Upper lobe of right lung (tissue), 1 donor: ENCODE data around the gene GNAI2. TPM values are rescaled to one million over a fixed set of nuclear protein-coding genes. Genes with fewer than 3 reads are reported as not detected.

Source experiments
- ATAC-seq: fragments of 200-7000 bp; cut with Tn5 transposase; one replicate; pipeline ENCODE4 v1.9.1; 2020; ENCODE audit warnings: mild to moderate bottlenecking, moderate library complexity
- DNase-seq: peaks from one replicate; pipeline ENCODE4 v3.0.0-alpha.2; 2020
- H3K27ac ChIP-seq: fragments of 200-600 bp; one replicate; pipeline ENCODE4 v1.8.0; 2022
- H3K27me3 ChIP-seq: fragments of 200-600 bp; one replicate; pipeline ENCODE4 v1.8.0; 2022; ENCODE audit warnings: mild to moderate bottlenecking
- H3K36me3 ChIP-seq: fragments of 200-600 bp; one replicate; pipeline ENCODE4 v1.8.0; 2022
- H3K4me1 ChIP-seq: fragments of 200-600 bp; one replicate; pipeline ENCODE4 v1.8.0; 2022
- H3K4me3 ChIP-seq: fragments of 200-600 bp; one replicate; pipeline ENCODE4 v1.8.0; 2022; ENCODE audit warnings: mild to moderate bottlenecking
- H3K9me3 ChIP-seq: fragments of 200-600 bp; one replicate; pipeline ENCODE4 v1.8.0; 2022
- CTCF ChIP-seq: fragments of 200-600 bp; IDR thresholded peaks from one replicate; pipeline ENCODE4 v1.8.0; 2022; ENCODE audit warnings: antibody characterized with exemption
- intact Hi-C: fragments of 100-400 bp; cut with DNase I; formaldehyde crosslinking; loops from one replicate; pipeline ENCODE4 v1.11.0; 2022
- total RNA-seq: library from RNA; stranded (reverse); fragmentation: NEBNext Ultra II Directional; extraction: Animal tissue kit (Norgen Biotek cat#: 25700); gene quantifications from one replicate; pipeline ENCODE4 v1.2.1, GENCODE V29; 2021
- donor health status: DM: no; HTN: yes; CAD: no; lungs with severe emphysema.

Gene GNAI2
- total RNA-seq, 1 donor from 2014 or later: 321 TPM

- no peak for TF ChIP-seq CTCF
- no peaks in the 10 kb centered on the region for H3K27me3 ChIP-seq
- no peak overlapping the region for H3K4me3 ChIP-seq
- no peaks in the 10 kb centered on the region for H3K4me1 ChIP-seq
- H3K9me3 ChIP-seq: no peaks in the 10 kb centered on the region
- DNase-seq (no peak), ATAC-seq (no peak)
- intact Hi-C loops: no loop called here
- no peaks in the 10 kb centered on the region for H3K36me3 ChIP-seq
- H3K27ac ChIP-seq: no peak overlapping the region
Observed at GRCh38 chr3:50218448-50218847, 17.6 kb upstream of the GNAI2 start.

- TF ChIP-seq CTCF: no peak
- no peak overlapping the region for H3K4me3 ChIP-seq
- no peak overlapping the region for H3K27ac ChIP-seq
- H3K27me3 ChIP-seq: no peaks in the 10 kb centered on the region
- intact Hi-C loops: no loop called here
- DNase-seq: no peak
- H3K4me1 ChIP-seq: no peaks in the 10 kb centered on the region
- H3K36me3 ChIP-seq: no peaks in the 10 kb centered on the region
- no peaks in the 10 kb centered on the region for H3K9me3 ChIP-seq
- ATAC-seq: no peak
Observed at GRCh38 chr3:50219285-50219684, 16.7 kb upstream of the GNAI2 start.

- ATAC-seq: no peak
- DNase-seq: no peak
- H3K36me3 ChIP-seq: no peaks in the 10 kb centered on the region
- intact Hi-C loops: no loop called here
- no peaks in the 10 kb centered on the region for H3K9me3 ChIP-seq
- H3K4me3 ChIP-seq: no peak overlapping the region
- TF ChIP-seq CTCF: no peak
- no peaks in the 10 kb centered on the region for H3K4me1 ChIP-seq
- H3K27me3 ChIP-seq: no peaks in the 10 kb centered on the region
- H3K27ac ChIP-seq: no peak overlapping the region
Observed at GRCh38 chr3:50220109-50220508, 15.9 kb upstream of the GNAI2 start.

- ATAC-seq: no peak
- no peak for DNase-seq
- H3K36me3 ChIP-seq: no peaks in the 10 kb centered on the region
- H3K4me3 ChIP-seq: no peak overlapping the region
- intact Hi-C loops: no loop called here
- no peak overlapping the region for H3K27ac ChIP-seq
- no peaks in the 10 kb centered on the region for H3K9me3 ChIP-seq
- no peaks in the 10 kb centered on the region for H3K4me1 ChIP-seq
- TF ChIP-seq CTCF: no peak
- no peaks in the 10 kb centered on the region for H3K27me3 ChIP-seq
Observed at GRCh38 chr3:50221051-50221410, 15.0 kb upstream of the GNAI2 start.

- no peak overlapping the region for H3K27ac ChIP-seq
- H3K36me3 ChIP-seq: no peaks in the 10 kb centered on the region
- ATAC-seq: no peak
- DNase-seq: no peak
- no peak overlapping the region for H3K4me3 ChIP-seq
- H3K27me3 ChIP-seq: no peaks in the 10 kb centered on the region
- no peak for TF ChIP-seq CTCF
- peaks cover 6% of the 10 kb centered on the region for H3K4me1 ChIP-seq
- H3K9me3 ChIP-seq: no peaks in the 10 kb centered on the region
- intact Hi-C loops: no loop called here
Observed at GRCh38 chr3:50221411-50222168, 14.4 kb upstream of the GNAI2 start.

- H3K27me3 ChIP-seq: no peaks in the 10 kb centered on the region
- no peak for TF ChIP-seq CTCF
- ATAC-seq (no peak), DNase-seq (no peak)
- intact Hi-C loops: no loop called here
- no peak overlapping the region for H3K27ac ChIP-seq
- no peaks in the 10 kb centered on the region for H3K36me3 ChIP-seq
- H3K9me3 ChIP-seq: no peaks in the 10 kb centered on the region
- no peak overlapping the region for H3K4me3 ChIP-seq
- H3K4me1 ChIP-seq: peaks cover 11% of the 10 kb centered on the region
Observed at GRCh38 chr3:50222169-50222528, 13.9 kb upstream of the GNAI2 start.
